H1 (cell line): Measurements from ENCODE around the gene NUTM2E. TPM values are rescaled to one million over a fixed set of nuclear protein-coding genes. Genes with fewer than 3 reads are reported as not detected.
"Not testable (repeated sequence)": the region's sequence is repeated elsewhere in the genome, so short reads cannot be mapped to it uniquely, and the experiment has no call there.

Experiments used
- CTCF ChIA-PET: fragments of 300-600 bp; sonication (Branson Sonifier 250); formaldehyde crosslinking; loops from one replicate; lab custom pipeline; 2021; ENCODE audit not compliant: partially characterized antibody; lab: Charles Lee
- POLR2A ChIA-PET: fragments of 300-600 bp; sonication (Branson Sonifier 250); formaldehyde crosslinking; loops from one replicate; lab custom pipeline; 2021; ENCODE audit warnings: inconsistent platforms; ENCODE audit not compliant: partially characterized antibody; lab: Charles Lee
- DNase-seq, 2 experiments: peaks; one replicate each; pipeline versions ENCODE4 v3.0.0 to v3.0.0-alpha.2; 2010 to 2022; ENCODE audit warnings: low spot score in 2 of 2, low read depth in 1 of 2, mixed read lengths in 1 of 2
- FAIRE-seq: peaks from 2 replicates; lab custom pipeline; 2011; peaks lifted over from hg19 to GRCh38; lab: Jason Lieb, UNC
- H2AFZ ChIP-seq: 2 replicates; pipeline ENCODE4 v1.8.1; 2012; ENCODE audit warnings: low read length, inconsistent platforms
- H2AK5ac ChIP-seq: 2 replicates; pipeline ENCODE4 v1.6.1; 2013; ENCODE audit warnings: low read depth, low read length
- H2BK120ac ChIP-seq: replicated peaks from 2 replicates; pipeline ENCODE3; 2013; ENCODE audit warnings: low read depth, low read length, inconsistent platforms
- H2BK12ac ChIP-seq: 2 replicates; pipeline ENCODE4 v1.6.1; 2013; ENCODE audit warnings: low read depth, low read length
- H2BK15ac ChIP-seq: 2 replicates; pipeline ENCODE4 v1.6.1; 2013; ENCODE audit warnings: low read length
- H2BK20ac ChIP-seq: 2 replicates; pipeline ENCODE4 v1.6.1; 2013; ENCODE audit warnings: low read length
- H2BK5ac ChIP-seq: 2 replicates; pipeline ENCODE4 v1.6.1; 2013; ENCODE audit warnings: low read depth, low read length
- H3K14ac ChIP-seq: 2 replicates; pipeline ENCODE4 v1.6.1; 2013; ENCODE audit warnings: inconsistent platforms; ENCODE audit not compliant: insufficient read length
- H3K18ac ChIP-seq: 2 replicates; pipeline ENCODE4 v1.6.1; 2013; ENCODE audit warnings: low read length; ENCODE audit errors: extremely low read depth
- H3K23ac ChIP-seq: 2 replicates; pipeline ENCODE4 v1.6.1; 2013; ENCODE audit warnings: inconsistent platforms; ENCODE audit not compliant: insufficient read length
- H3K23me2 ChIP-seq: 2 replicates; pipeline ENCODE4 v1.6.1; 2013; ENCODE audit warnings: low read depth, low read length
- H3K27ac ChIP-seq: 2 replicates; pipeline ENCODE4 v1.6.1; 2011; ENCODE audit warnings: low read depth, low read length, inconsistent platforms
- H3K27me3 ChIP-seq, 4 experiments: replicated peaks in 1 of 4; 1 replicate in 1 of 4; 2 replicates in 3 of 4; pipeline versions ENCODE4 v1.6.1 to v1.8.1; 2011 to 2013; ENCODE audit warnings: low read length in 3 of 4, mild to moderate bottlenecking in 3 of 4, inconsistent platforms in 2 of 4, mixed read lengths in 2 of 4, moderate library complexity in 1 of 4; ENCODE audit not compliant: control insufficient read depth in 3 of 4, insufficient read depth in 3 of 4; ENCODE audit errors: extremely low read depth in 1 of 4
- H3K36me3 ChIP-seq, 4 experiments: 2 replicates each; pipeline versions ENCODE4 v1.6.1 to v1.8.1; 2011 to 2013; ENCODE audit warnings: mild to moderate bottlenecking in 4 of 4, low read length in 3 of 4, moderate library complexity in 2 of 4, control low read depth in 1 of 4, inconsistent platforms in 1 of 4; ENCODE audit not compliant: insufficient read depth in 4 of 4, control insufficient read depth in 2 of 4
- H3K4ac ChIP-seq: replicated peaks from 2 replicates; pipeline ENCODE3; 2013; ENCODE audit warnings: low read length, low read depth, mixed read lengths, inconsistent platforms; ENCODE audit not compliant: insufficient read length
- H3K4me1 ChIP-seq, 4 experiments: replicated peaks in 1 of 4; 1 replicate in 1 of 4; 2 replicates in 3 of 4; pipeline versions ENCODE4 v1.6.1 to v1.8.1; 2011 to 2013; ENCODE audit warnings: low read length in 3 of 4, inconsistent platforms in 2 of 4, mixed read lengths in 1 of 4; ENCODE audit not compliant: insufficient read depth in 4 of 4, control insufficient read depth in 3 of 4
- H3K4me2 ChIP-seq, 2 experiments: 2 replicates each; pipeline versions ENCODE4 v1.6.1 to v1.8.1; 2011 to 2013; ENCODE audit warnings: low read depth in 2 of 2, low read length in 2 of 2, control low read depth in 1 of 2, inconsistent platforms in 1 of 2, mild to moderate bottlenecking in 1 of 2; ENCODE audit not compliant: insufficient read depth in 1 of 2
- H3K4me3 ChIP-seq, 4 experiments: fragments of 200-600, 300-600 bp in 1 of 4; sonication (generic), shearing (Covaris generic), sonication (Bioruptor Twin) in 1 of 4; 2 replicates each; pipeline versions ENCODE4 v1.5.1 to v1.8.1; 2011 to 2016; ENCODE audit warnings: low read length in 4 of 4, low read depth in 3 of 4, control low read depth in 2 of 4, inconsistent platforms in 2 of 4, mild to moderate bottlenecking in 2 of 4, mixed read lengths in 1 of 4, moderate library complexity in 1 of 4; ENCODE audit not compliant: insufficient read depth in 2 of 4; ENCODE audit errors: extremely low read depth in 1 of 4
- H3K56ac ChIP-seq: replicated peaks from 2 replicates; pipeline ENCODE3; 2013; ENCODE audit warnings: low read depth, mild to moderate bottlenecking, mixed read lengths, low read length, inconsistent platforms; ENCODE audit not compliant: insufficient read length
- H3K79me1 ChIP-seq: 2 replicates; pipeline ENCODE4 v1.6.1; 2013; ENCODE audit warnings: low read depth, low read length, control low read depth
- H3K79me2 ChIP-seq, 2 experiments: 2 replicates each; pipeline versions ENCODE4 v1.6.1 to v1.8.1; 2012 to 2013; ENCODE audit warnings: low read length in 2 of 2, mild to moderate bottlenecking in 2 of 2, inconsistent platforms in 1 of 2; ENCODE audit not compliant: insufficient read depth in 2 of 2, control insufficient read depth in 1 of 2
- H3K9ac ChIP-seq, 4 experiments: replicated peaks in 1 of 4; 1 replicate in 1 of 4; 2 replicates in 3 of 4; pipeline versions ENCODE4 v1.6.1 to v1.8.1; 2011 to 2013; ENCODE audit warnings: low read depth in 3 of 4, low read length in 3 of 4, control low read depth in 2 of 4, mild to moderate bottlenecking in 2 of 4, moderate library complexity in 2 of 4, inconsistent platforms in 1 of 4; ENCODE audit errors: extremely low read depth in 1 of 4
- H3K9me3 ChIP-seq, 2 experiments: 2 replicates each; pipeline versions ENCODE4 v1.6.1 to v1.8.1; 2012 to 2013; ENCODE audit warnings: mild to moderate bottlenecking in 2 of 2, moderate library complexity in 2 of 2, control low read depth in 1 of 2, inconsistent platforms in 1 of 2, low read depth in 1 of 2, low read length in 1 of 2, mixed read lengths in 1 of 2; ENCODE audit not compliant: insufficient read depth in 2 of 2
- H4K20me1 ChIP-seq, 2 experiments: replicated peaks in 1 of 2; 2 replicates each; pipeline versions ENCODE3 to v1.8.1; 2011 to 2013; ENCODE audit warnings: inconsistent platforms in 2 of 2, low read length in 2 of 2, mild to moderate bottlenecking in 1 of 2; ENCODE audit not compliant: insufficient read depth in 2 of 2, control insufficient read depth in 1 of 2
- H4K5ac ChIP-seq: 2 replicates; pipeline ENCODE4 v1.6.1; 2013; ENCODE audit warnings: low read length, low read depth, mixed read lengths, inconsistent platforms; ENCODE audit not compliant: insufficient read length
- H4K8ac ChIP-seq: 2 replicates; pipeline ENCODE4 v1.8.0; 2013; ENCODE audit warnings: mild to moderate bottlenecking, moderate library complexity, low read length, inconsistent platforms; ENCODE audit not compliant: insufficient read depth; ENCODE audit errors: extremely low read depth
- H4K91ac ChIP-seq: replicated peaks from 2 replicates; pipeline ENCODE3; 2013; ENCODE audit warnings: low read length, mixed read lengths, inconsistent platforms; ENCODE audit not compliant: insufficient read length
- WGBS, 2 experiments: shearing (Covaris generic) in 1 of 2; methylation state at CpG; one replicate each; pipeline versions ENCODE4 v1.1.6 to v1.1.7; 2013 to 2015; ENCODE audit warnings: low lambda C conversion rate in 2 of 2, mixed read lengths in 2 of 2, inconsistent platforms in 1 of 2, low coverage in 1 of 2, missing lambda C conversion rate in 1 of 2; ENCODE audit not compliant: insufficient replicate concordance in 2 of 2, insufficient coverage in 1 of 2, insufficient read length in 1 of 2; ENCODE audit errors: extremely low coverage in 1 of 2, missing lambda C conversion rate in 1 of 2; 5-methylcytosine and 5-hydroxymethylcytosine counted together
- polyA plus RNA-seq, 7 experiments: library from polyadenylated mRNA; depleted of rRNA in 3 of 7; stranded (reverse) in 5 of 7; unstranded in 2 of 7; fragments of >200 nt in 5 of 7; fragments of 200-250 nt in 2 of 7; gene quantifications; 1 replicate in 5 of 7; 2 replicates in 1 of 7; 4 replicates in 1 of 7; pipeline versions ENCODE4 v1.2.1 to v1.2.3, GENCODE V29; 2011 to 2013; ENCODE audit warnings: missing spikeins in 2 of 7, mixed read lengths in 2 of 7
- total RNA-seq: library from RNA; stranded (reverse); fragmentation: NEBNext Ultra II Directional; extraction: Animal tissue kit (Norgen Biotek cat#: 25700); gene quantifications from 2 replicates; pipeline ENCODE4 v1.2.1, GENCODE V29; 2021

The NUTM2E gene
- total and polyA plus RNA-seq, 2 of the 8 experiments (the other 6 are each of a cell fraction or from before 2014, with no cell fraction given) = 0.02 to 0.28 TPM

GRCh38 chr10:79791906-79792517, 34.5 kb upstream of the NUTM2E start:
- H2BK120ac ChIP-seq, H3K9me3 ChIP-seq, H3K14ac ChIP-seq, H3K79me2 ChIP-seq, H2BK20ac ChIP-seq, H3K18ac ChIP-seq, H3K23ac ChIP-seq, H3K4me2 ChIP-seq, POLR2A ChIA-PET, H3K4me3 ChIP-seq, H4K8ac ChIP-seq, H3K9ac ChIP-seq, H3K4me1 ChIP-seq, H2BK5ac ChIP-seq, H4K5ac ChIP-seq, H3K79me1 ChIP-seq, H3K27me3 ChIP-seq, DNase-seq, H2AK5ac ChIP-seq, H3K56ac ChIP-seq, H3K27ac ChIP-seq, H3K36me3 ChIP-seq, H3K23me2 ChIP-seq, H4K91ac ChIP-seq, H2AFZ ChIP-seq, H2BK15ac ChIP-seq, FAIRE-seq, CTCF ChIA-PET, H4K20me1 ChIP-seq, H2BK12ac ChIP-seq, H3K4ac ChIP-seq: not testable (repeated sequence)
- 86% methylated on average over 1 of the region's 4 CpGs; no CpG with 5 or more reads in 1 of the 2 experiments for WGBS, 2 experiments

GRCh38 chr10:79799337-79799736, 27.2 kb upstream of the NUTM2E start:
- H3K9me3 ChIP-seq, CTCF ChIA-PET, H4K8ac ChIP-seq, H2AK5ac ChIP-seq, H2BK5ac ChIP-seq, H2AFZ ChIP-seq, H3K79me1 ChIP-seq, H3K14ac ChIP-seq, H3K23ac ChIP-seq, H4K20me1 ChIP-seq, H4K91ac ChIP-seq, H4K5ac ChIP-seq, H2BK15ac ChIP-seq, H3K79me2 ChIP-seq, H3K27me3 ChIP-seq, H3K23me2 ChIP-seq, DNase-seq, H2BK12ac ChIP-seq, H3K4me2 ChIP-seq, H3K18ac ChIP-seq, H3K4me3 ChIP-seq, H3K9ac ChIP-seq, FAIRE-seq, H3K36me3 ChIP-seq, POLR2A ChIA-PET, H3K56ac ChIP-seq, H3K4ac ChIP-seq, H3K4me1 ChIP-seq, H2BK20ac ChIP-seq, H3K27ac ChIP-seq, H2BK120ac ChIP-seq: not testable (repeated sequence)
- no CpG with 5 or more reads among the region's 1 CpG for WGBS, 2 experiments
